ENCODE results near the gene LRRC17.
A peak's percentile ranks its signal among the peaks of the same experiment; 100 is the strongest.

LRRC17 gene

DNA sequence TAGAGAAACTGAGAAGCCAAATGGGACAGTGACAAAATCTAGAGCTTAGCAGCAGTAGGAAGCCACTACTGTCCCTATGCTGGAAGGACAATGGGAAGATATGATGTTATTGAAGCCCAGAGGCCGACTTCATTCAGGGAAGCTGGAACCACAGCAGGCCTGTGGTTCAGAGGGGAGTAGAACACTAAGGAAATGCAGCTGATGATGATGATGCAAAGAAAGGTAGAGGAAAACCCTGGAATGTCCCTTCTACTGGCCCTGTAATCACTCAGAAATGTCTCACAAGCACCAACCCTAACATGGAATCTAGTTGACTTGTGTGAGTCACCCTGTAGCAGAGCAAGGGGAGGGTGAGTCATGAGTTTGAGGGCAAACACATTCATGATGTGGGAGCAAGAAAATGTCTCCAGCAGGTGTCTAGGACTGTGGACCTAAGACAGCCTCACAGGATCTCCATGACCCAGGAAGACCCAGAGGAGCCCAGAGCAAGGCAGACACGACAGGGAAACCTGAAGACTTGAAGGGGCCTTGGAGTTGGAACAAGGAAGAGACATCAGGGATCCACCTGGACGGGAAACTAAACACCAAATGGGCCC, 37.0 kb upstream of the LRRC17 start (continued):
- TF ChIP-seq PRDM2 (tag by site-specific recombination; IDR thresholded peaks at IDR 0.05; ENCODE audit: borderline replicate concordance) (no peak), ZNF221 (tag by site-specific recombination; IDR thresholded peaks at IDR 0.05; ENCODE audit: borderline replicate concordance) (no peak), ZSCAN16 (tag by site-specific recombination; IDR thresholded peaks at IDR 0.05) (no peak), GLIS1 (tag by site-specific recombination; IDR thresholded peaks at IDR 0.05) (no peak), WT1 (tag by site-specific recombination; IDR thresholded peaks at IDR 0.05) (no peak), ZNF785 (tag by site-specific recombination; IDR thresholded peaks at IDR 0.05) (no peak), INSM2 (tag by site-specific recombination; IDR thresholded peaks at IDR 0.05) (0 out of 2 replicates have a peak, but pooled peaks have one; percentile 15), ZNF660 (tag by site-specific recombination; IDR thresholded peaks at IDR 0.05) (peak; percentile 56; the same call in 1 of the 2 replicates), ZNF76 (tag by site-specific recombination; IDR thresholded peaks at IDR 0.05; ENCODE audit: borderline replicate concordance, low read depth) (no peak), ZNF394 (tag by site-specific recombination; IDR thresholded peaks at IDR 0.05; ENCODE audit: borderline replicate concordance) (0 out of 2 replicates have a peak, but pooled peaks have one; percentile 21), HOXD13 (CRISPR knock-in tag; IDR thresholded peaks at IDR 0.05; ENCODE audit: borderline replicate concordance) (no peak), ZNF324 (tag by site-specific recombination; IDR thresholded peaks at IDR 0.05) (no peak), ZBTB6 (tag by site-specific recombination; IDR thresholded peaks at IDR 0.05) (no peak), SETDB1 (IDR thresholded peaks at IDR 0.05; ENCODE audit: insufficient read length, low read length) (no peak), ZFHX2 (tag by site-specific recombination; conservative IDR thresholded peaks at IDR 0.05) (no peak), YY2 (tag by site-specific recombination; IDR thresholded peaks at IDR 0.05) (no peak)
- TF ChIP-seq, protein P1, sequence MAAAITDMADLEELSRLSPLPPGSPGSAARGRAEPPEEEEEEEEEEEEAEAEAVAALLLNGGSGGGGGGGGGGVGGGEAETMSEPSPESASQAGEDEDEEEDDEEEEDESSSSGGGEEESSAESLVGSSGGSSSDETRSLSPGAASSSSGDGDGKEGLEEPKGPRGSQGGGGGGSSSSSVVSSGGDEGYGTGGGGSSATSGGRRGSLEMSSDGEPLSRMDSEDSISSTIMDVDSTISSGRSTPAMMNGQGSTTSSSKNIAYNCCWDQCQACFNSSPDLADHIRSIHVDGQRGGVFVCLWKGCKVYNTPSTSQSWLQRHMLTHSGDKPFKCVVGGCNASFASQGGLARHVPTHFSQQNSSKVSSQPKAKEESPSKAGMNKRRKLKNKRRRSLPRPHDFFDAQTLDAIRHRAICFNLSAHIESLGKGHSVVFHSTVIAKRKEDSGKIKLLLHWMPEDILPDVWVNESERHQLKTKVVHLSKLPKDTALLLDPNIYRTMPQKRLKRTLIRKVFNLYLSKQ (tag by site-specific recombination; IDR thresholded peaks at IDR 0.05; ENCODE audit: borderline replicate concordance), result no peak
- TF ChIP-seq, protein P2, sequence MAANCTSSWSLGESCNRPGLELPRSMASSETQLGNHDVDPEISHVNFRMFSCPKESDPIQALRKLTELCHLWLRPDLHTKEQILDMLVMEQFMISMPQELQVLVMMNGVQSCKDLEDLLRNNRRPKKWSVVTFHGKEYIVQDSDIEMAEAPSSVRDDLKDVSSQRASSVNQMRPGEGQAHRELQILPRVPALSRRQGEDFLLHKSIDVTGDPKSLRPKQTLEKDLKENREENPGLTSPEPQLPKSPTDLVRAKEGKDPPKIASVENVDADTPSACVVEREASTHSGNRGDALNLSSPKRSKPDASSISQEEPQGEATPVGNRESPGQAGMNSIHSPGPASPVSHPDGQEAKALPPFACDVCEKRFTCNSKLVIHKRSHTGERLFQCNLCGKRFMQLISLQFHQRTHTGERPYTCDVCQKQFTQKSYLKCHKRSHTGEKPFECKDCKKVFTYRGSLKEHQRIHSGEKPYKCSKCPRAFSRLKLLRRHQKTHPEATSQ (tag by site-specific recombination; IDR thresholded peaks at IDR 0.05), result no peak
- TF ChIP-seq, protein P3, sequence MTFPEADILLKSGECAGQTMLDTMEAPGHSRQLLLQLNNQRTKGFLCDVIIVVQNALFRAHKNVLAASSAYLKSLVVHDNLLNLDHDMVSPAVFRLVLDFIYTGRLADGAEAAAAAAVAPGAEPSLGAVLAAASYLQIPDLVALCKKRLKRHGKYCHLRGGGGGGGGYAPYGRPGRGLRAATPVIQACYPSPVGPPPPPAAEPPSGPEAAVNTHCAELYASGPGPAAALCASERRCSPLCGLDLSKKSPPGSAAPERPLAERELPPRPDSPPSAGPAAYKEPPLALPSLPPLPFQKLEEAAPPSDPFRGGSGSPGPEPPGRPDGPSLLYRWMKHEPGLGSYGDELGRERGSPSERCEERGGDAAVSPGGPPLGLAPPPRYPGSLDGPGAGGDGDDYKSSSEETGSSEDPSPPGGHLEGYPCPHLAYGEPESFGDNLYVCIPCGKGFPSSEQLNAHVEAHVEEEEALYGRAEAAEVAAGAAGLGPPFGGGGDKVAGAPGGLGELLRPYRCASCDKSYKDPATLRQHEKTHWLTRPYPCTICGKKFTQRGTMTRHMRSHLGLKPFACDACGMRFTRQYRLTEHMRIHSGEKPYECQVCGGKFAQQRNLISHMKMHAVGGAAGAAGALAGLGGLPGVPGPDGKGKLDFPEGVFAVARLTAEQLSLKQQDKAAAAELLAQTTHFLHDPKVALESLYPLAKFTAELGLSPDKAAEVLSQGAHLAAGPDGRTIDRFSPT (tag by site-specific recombination; IDR thresholded peaks at IDR 0.05), result peak; percentile 60; the same call in 1 of the 2 replicates
- TF ChIP-seq, protein P4, sequence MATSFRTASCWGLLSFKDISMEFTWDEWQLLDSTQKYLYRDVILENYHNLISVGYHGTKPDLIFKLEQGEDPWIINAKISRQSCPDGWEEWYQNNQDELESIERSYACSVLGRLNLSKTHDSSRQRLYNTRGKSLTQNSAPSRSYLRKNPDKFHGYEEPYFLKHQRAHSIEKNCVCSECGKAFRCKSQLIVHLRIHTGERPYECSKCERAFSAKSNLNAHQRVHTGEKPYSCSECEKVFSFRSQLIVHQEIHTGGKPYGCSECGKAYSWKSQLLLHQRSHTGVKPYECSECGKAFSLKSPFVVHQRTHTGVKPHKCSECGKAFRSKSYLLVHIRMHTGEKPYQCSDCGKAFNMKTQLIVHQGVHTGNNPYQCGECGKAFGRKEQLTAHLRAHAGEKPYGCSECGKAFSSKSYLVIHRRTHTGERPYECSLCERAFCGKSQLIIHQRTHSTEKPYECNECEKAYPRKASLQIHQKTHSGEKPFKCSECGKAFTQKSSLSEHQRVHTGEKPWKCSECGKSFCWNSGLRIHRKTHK (tag by site-specific recombination; IDR thresholded peaks at IDR 0.05), result no peak
- TF ChIP-seq, protein P5, sequence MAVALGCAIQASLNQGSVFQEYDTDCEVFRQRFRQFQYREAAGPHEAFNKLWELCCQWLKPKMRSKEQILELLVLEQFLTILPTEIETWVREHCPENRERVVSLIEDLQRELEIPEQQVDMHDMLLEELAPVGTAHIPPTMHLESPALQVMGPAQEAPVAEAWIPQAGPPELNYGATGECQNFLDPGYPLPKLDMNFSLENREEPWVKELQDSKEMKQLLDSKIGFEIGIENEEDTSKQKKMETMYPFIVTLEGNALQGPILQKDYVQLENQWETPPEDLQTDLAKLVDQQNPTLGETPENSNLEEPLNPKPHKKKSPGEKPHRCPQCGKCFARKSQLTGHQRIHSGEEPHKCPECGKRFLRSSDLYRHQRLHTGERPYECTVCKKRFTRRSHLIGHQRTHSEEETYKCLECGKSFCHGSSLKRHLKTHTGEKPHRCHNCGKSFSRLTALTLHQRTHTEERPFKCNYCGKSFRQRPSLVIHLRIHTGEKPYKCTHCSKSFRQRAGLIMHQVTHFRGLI (tag by site-specific recombination; IDR thresholded peaks at IDR 0.05), result no peak

All from HEK293 (cell line).